SH-SY5Y (cell line): ENCODE data around the gene GALNT5.

Source experiments
- GATA2 ChIP-seq: IDR thresholded peaks from 2 replicates; pipeline ENCODE4 v1.6.1; 2011; ENCODE audit warnings: mild to moderate bottlenecking, low read depth, low read length
- GATA3 ChIP-seq: IDR thresholded peaks from 2 replicates; pipeline ENCODE4 v1.6.1; 2011; ENCODE audit warnings: low read depth, mild to moderate bottlenecking, low read length, moderate library complexity

- TF ChIP-seq GATA2 (no peak), GATA3 (no peak)
Observed at GRCh38 chr2:157320409-157320808, 62.9 kb downstream of the GALNT5 start.
